Endothelial cell (in vitro differentiated cells): ENCODE data around the gene GPR137B. TPM values are rescaled to one million over a fixed set of nuclear protein-coding genes. Genes with fewer than 3 reads are reported as not detected.

Experiments
- DNase-seq: peaks from one replicate; pipeline ENCODE4 v3.0.0; 2021; ENCODE audit warnings: low spot score
- H3K27ac Mint-ChIP-seq: one replicate; pipeline ENCODE4 v1.8.0; 2021; ENCODE audit warnings: mixed read lengths, inconsistent platforms; ENCODE audit not compliant: unreplicated experiment
- H3K27me3 Mint-ChIP-seq: one replicate; pipeline ENCODE4 v1.8.0; 2021; ENCODE audit warnings: mild to moderate bottlenecking, moderate library complexity, mixed read lengths, inconsistent platforms; ENCODE audit not compliant: unreplicated experiment
- H3K36me3 Mint-ChIP-seq: one replicate; pipeline ENCODE4 v1.8.0; 2021; ENCODE audit warnings: mild to moderate bottlenecking, low read depth, mixed read lengths, inconsistent platforms; ENCODE audit not compliant: unreplicated experiment
- H3K4me1 Mint-ChIP-seq: one replicate; pipeline ENCODE4 v1.8.0; 2021; ENCODE audit warnings: mild to moderate bottlenecking, mixed read lengths, inconsistent platforms; ENCODE audit not compliant: unreplicated experiment
- H3K4me3 Mint-ChIP-seq: one replicate; pipeline ENCODE4 v1.8.0; 2021; ENCODE audit warnings: mild to moderate bottlenecking, mixed read lengths, inconsistent platforms; ENCODE audit not compliant: unreplicated experiment
- H3K9me3 Mint-ChIP-seq: one replicate; pipeline ENCODE4 v1.8.0; 2021; ENCODE audit warnings: mixed read lengths, inconsistent platforms; ENCODE audit not compliant: unreplicated experiment
- CTCF ChIP-seq: fragments of 200-600 bp; sonication (generic); IDR thresholded peaks from one replicate; pipeline ENCODE4 v1.5.0; 2021; ENCODE audit warnings: antibody characterized with exemption; ENCODE audit not compliant: unreplicated experiment
- total RNA-seq: library from RNA; stranded (reverse); fragmentation: NEBNext Ultra II Directional; extraction: Animal tissue kit (Norgen Biotek cat#: 25700); gene quantifications from one replicate; pipeline ENCODE4 v1.2.1, GENCODE V29; 2021; ENCODE audit not compliant: unreplicated experiment

The GPR137B gene
- total RNA-seq, 1 donor from 2014 or later, result 18.2 TPM

DNA sequence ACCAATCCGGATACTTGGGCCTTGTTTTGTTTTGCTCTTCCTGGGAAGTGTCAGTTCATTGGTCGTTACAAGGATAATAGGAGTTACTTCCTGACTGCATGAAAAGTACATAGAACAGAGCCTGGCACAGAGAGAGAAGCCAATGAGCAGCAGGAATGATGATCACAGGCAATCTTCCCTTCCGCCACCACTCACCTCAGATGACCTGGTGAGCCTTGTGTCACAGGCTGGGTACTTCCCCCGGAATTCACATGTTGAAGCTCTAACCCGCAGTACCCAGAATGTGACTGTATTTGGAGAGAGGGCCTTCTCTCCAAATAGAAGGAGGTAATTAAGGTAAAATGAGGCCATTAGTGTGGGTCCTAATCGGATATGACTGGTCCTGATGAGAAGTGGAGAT, 18.8 kb upstream of the GPR137B start:
- Mint-ChIP-seq H3K4me1 (peaks cover 26% of the 10 kb centered on the region), H3K27me3 (peaks cover 4% of the 10 kb centered on the region), H3K27ac (no peak overlapping the region), H3K4me3 (no peak overlapping the region), H3K9me3 (no peaks in the 10 kb centered on the region), H3K36me3 (peaks cover 4% of the 10 kb centered on the region)
- TF ChIP-seq CTCF, result no peak
- DNase-seq, result no peak

DNA sequence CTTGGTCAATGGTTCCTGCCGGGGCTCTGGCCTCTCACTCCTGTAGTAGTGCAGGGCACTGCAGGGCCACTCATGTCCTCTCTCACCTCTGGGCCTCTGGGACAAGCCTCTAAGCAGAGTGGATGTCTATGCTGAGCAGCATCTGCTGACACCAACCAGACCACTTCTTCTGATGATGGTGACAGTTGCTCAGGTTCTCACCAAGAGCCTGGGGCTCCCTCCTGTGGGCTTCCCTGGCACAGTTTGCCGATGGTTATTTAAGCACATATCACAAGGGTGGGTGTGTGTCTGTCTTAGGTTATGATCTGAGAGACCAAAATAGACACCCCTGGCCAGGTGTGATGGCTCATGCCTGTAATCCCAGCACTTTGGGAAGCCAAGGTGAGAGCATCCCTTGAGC, 17.4 kb upstream of the GPR137B start:
- Mint-ChIP-seq H3K4me3 (no peak overlapping the region), H3K9me3 (no peaks in the 10 kb centered on the region), H3K4me1 (peaks cover 20% of the 10 kb centered on the region), H3K27me3 (peaks cover 4% of the 10 kb centered on the region), H3K36me3 (peaks cover 4% of the 10 kb centered on the region), H3K27ac (no peak overlapping the region)
- TF ChIP-seq CTCF, result no peak
- no peak for DNase-seq

DNA sequence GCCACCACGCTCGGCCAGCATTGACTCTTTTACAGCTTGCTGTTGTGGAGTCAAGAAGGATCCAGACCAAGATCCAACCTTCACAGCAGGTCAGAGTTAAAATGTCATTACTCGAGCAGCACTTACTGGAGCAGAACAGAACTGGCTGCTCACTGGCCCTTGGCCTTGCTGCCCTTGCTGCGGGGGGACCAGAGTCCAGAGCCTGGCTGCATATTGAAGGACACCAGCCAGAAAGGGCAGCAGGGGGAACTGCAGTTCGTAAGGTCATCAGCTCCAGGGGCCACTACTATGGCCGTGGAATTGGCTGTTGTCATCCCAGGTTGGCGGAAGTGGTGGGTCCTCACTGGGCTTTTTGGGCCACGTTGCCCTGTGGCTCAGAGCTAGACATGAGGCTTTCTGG, 15.3 kb upstream of the GPR137B start:
- no peaks in the 10 kb centered on the region for H3K9me3 Mint-ChIP-seq
- H3K4me3 Mint-ChIP-seq, result no peak overlapping the region
- peaks cover 9% of the 10 kb centered on the region for H3K4me1 Mint-ChIP-seq
- peaks cover 4% of the 10 kb centered on the region for H3K36me3 Mint-ChIP-seq
- no peak for TF ChIP-seq CTCF
- peaks cover 2% of the 10 kb centered on the region for H3K27me3 Mint-ChIP-seq
- no peak overlapping the region for H3K27ac Mint-ChIP-seq
- DNase-seq, result no peak

DNA sequence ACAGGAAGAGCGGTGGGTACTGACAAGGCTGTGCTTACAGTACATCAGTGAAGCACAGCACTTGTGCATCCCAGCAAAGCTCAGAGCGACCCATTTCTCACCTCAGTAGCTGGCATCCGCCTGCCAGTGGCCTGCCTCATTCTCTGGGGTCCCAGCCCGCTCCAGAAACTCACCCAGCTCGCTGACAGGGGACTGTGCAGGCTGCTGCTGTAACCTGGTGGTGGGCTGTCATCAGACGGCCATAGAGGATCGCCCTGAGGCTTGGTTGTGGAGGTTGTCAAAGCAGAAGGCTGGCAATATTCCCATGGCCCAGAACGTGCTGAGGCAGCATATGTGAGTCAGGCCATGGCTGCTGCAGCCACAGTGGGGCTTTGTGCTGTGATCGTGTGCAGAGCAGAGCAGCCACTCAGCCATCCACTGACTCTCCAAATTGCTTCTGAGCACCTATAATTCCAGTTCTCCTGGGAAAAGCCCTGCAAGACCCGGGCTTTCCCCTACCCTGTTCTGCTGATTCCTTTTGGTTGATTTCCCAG, 13.6 kb upstream of the GPR137B start:
- H3K9me3 Mint-ChIP-seq, result no peaks in the 10 kb centered on the region
- TF ChIP-seq CTCF, result no peak
- H3K4me1 Mint-ChIP-seq, result peaks cover 6% of the 10 kb centered on the region
- H3K4me3 Mint-ChIP-seq, result no peak overlapping the region
- peaks cover 4% of the 10 kb centered on the region for H3K36me3 Mint-ChIP-seq
- DNase-seq, result no peak
- no peak overlapping the region for H3K27ac Mint-ChIP-seq
- H3K27me3 Mint-ChIP-seq, result no peaks in the 10 kb centered on the region

- TF ChIP-seq CTCF, result no peak
- Mint-ChIP-seq H3K27me3 (no peaks in the 10 kb centered on the region), H3K9me3 (no peaks in the 10 kb centered on the region), H3K4me3 (no peak overlapping the region), H3K27ac (no peak overlapping the region), H3K36me3 (peaks cover 4% of the 10 kb centered on the region), H3K4me1 (peaks cover 6% of the 10 kb centered on the region)
- DNase-seq, result no peak
Observed at GRCh38 chr1:236129306-236129705, 13.0 kb upstream of the GPR137B start.
